GM12874 (cell line): Measurements from ENCODE around the gene AHCY.

Experiments used
- CTCF ChIP-seq: IDR thresholded peaks from 2 replicates; pipeline ENCODE4 v1.5.1; 2011; ENCODE audit warnings: low read depth, mild to moderate bottlenecking, control low read depth, low read length, moderate library complexity; ENCODE audit not compliant: insufficient read depth

Gene AHCY

GRCh38 chr20:34337544-34337943 lies 34.4 kb upstream of the AHCY start:
- no peak for TF ChIP-seq CTCF

DNA sequence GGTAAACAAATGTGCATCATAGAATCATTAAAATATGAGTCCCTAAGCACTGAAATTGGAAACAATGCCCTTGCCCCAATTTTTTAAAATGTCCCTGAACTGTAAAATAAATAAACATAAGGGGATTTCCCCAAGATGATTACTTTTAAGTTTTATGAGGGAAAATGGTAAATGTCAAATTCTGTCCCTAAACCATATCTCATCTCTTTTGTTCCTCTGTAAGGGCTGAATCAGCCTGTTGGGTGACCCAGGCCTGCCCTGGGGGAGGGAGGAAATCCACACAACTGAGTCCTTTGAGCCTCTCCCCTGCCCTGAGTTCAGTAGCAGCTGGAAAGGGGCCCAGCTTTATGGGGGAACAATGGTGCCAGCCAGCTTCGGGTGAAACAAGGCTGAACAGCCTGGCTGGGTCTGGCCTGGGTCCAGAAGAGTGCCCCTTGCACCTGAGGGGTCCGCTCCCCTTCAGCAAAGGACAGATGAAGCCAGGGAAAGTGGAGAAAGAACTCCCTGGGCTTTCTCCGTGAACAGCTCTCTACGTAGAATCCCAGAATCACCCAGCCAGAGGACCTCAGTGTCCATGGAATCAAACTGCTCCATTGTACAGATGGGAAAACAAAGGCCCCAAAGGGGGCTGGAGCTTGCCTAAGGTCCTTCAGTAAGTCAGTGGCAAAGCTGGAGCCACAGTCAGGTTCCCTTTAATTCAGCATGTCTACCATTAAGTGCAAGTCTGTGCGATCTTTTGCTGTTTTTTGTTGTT lies 31.7 kb upstream of the AHCY start:
- TF ChIP-seq CTCF: no peak

DNA sequence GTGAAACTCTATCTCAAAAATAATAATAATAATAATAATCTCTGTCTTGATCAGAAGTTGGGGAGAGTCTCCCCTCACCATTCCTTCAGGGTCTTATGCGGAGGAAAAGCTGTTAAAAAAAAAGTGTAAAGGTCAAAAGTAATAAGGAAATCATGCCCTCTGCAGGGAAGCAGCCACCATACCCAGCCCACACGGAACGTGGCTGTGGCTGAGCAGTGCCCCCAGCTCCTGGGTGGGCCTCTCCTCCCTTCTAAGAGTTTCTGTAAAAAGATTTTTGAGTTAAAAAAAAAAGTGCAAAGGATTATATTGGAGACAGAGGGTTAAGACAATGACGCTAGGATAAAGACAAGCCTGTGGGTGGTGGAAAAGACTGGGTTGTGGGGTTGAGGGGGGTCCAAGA lies 30.6 kb upstream of the AHCY start:
- no peak for TF ChIP-seq CTCF

DNA sequence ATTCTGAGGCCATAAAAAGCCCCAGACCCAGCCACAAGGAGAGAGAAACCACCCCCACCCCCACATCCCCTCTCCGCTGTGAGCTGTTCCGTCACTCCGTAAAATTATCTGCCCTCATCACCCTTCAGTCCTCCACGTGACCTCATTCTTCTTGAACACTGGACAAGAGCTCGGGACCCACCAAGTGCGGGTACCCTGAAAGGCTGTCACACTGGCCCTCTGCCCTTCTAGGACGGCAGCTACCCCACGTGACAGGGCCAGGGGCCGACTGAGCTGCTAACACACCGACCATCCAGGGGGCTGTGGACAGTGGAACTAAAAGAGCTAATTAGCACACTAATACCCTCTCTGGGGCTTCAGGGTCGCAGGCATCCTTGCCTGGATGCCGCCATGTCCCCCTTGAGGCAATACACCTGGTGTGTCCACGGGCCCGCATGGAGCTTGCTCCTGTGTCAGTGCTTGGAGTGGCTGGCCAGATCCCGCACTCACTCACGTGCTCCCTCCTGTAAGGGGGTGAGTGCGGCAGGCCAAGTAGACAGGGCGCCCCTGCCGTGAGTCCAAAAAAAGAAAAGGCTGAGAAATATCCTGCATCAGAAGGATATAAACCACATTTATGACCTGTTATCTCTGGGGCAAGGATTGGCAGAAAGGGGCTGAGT lies 29.2 kb upstream of the AHCY start:
- TF ChIP-seq CTCF: no peak

- TF ChIP-seq CTCF: no peak
Measured at GRCh38 chr20:34331838-34332237, 28.7 kb upstream of the AHCY start.

DNA sequence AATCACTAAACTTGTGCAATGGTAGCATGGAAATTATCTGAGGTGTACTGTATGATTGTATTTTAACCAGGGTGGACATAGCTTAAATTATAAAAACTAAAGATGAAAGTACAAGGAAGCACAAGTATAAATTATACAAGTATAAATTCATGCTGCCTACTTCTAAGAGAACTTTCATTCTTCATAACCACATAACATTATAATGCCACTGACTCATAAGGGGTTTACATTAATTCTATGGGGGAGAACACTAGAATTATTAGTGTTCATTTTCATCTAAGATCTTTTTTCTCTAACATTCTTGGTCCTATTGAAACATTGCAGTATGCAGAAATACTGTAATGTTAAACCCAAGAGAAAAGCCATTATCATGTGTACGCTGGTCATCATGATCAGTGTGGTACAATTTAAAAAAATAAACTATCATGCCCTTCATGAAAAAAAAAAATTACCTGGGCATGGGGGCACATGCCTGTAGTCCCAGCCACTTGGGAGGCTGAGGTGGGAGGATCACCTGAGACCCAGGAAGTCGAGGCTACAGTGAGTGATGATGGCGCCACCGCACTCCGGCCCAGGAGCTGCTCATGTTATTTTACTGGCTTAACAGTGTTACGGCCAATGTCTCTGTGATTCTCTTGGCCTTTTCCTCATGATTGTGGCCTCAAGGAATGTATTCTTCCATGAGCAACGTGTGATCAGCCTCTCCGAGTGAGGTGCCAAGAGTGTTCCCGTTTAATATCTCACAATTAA lies 25.9 kb upstream of the AHCY start:
- TF ChIP-seq CTCF: no peak

- no peak for TF ChIP-seq CTCF
Measured at GRCh38 chr20:34324541-34324940, 21.4 kb upstream of the AHCY start.
